Stimulated activated CD8-positive, alpha-beta memory T cell treated with anti-CD3 and anti-CD28 coated beads, Interleukin-2, amount 100 ng/mL, for 48 hours (primary cell): Measurements from ENCODE around the gene KCNE4.

Source experiments
- DNase-seq, 2 donors: peaks; one replicate each; pipeline ENCODE4 v3.0.0-alpha.2; 2020; ENCODE audit warnings: low read depth in 2 of 2

Gene KCNE4, protein sequence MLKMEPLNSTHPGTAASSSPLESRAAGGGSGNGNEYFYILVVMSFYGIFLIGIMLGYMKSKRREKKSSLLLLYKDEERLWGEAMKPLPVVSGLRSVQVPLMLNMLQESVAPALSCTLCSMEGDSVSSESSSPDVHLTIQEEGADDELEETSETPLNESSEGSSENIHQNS

DNA sequence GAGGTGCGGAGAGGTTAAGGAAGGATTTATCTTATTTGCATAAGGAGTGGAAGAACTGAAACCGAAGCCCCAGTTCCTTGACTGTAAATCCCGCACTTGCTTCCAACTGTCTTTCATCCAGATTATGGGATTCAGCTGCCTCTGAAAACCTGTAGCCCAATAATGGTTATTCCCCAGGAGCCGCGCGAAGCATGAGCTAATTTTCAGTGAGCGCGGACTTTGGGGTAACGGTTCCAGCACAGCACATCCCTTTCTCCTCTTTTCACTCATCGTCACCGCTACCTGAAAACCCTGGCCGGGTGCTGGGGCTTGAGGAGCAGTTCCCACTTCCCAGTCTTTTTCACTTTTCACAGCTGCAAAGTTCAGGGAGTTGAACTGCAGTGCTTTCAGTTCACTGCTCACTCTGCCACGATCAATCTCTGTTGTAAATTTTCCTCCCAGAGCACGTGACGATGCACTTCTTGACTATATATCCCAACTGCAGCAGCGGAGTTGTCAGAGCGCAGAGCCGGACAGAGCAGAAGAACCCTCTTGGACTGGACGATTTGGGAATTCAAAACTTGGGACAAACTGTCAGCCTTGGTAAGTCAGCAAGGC lies at the start of gene KCNE4:
KCNE4 (plus strand) TSS at position 498 of the 597 bp plus-strand sequence. CDS start 641 bp downstream, outside the sequence.
- DNase-seq: no peak

- no peak for DNase-seq
Measured at GRCh38 chr2:223003191-223003590, 48.8 kb upstream of the KCNE4 start.

GRCh38 chr2:223005496-223005895 lies 46.5 kb upstream of the KCNE4 start:
- no peak for DNase-seq

- no peak for DNase-seq
Measured at GRCh38 chr2:223007531-223007930, 44.5 kb upstream of the KCNE4 start.

- DNase-seq: no peak
Measured at GRCh38 chr2:223008162-223008561, 43.8 kb upstream of the KCNE4 start.

DNA sequence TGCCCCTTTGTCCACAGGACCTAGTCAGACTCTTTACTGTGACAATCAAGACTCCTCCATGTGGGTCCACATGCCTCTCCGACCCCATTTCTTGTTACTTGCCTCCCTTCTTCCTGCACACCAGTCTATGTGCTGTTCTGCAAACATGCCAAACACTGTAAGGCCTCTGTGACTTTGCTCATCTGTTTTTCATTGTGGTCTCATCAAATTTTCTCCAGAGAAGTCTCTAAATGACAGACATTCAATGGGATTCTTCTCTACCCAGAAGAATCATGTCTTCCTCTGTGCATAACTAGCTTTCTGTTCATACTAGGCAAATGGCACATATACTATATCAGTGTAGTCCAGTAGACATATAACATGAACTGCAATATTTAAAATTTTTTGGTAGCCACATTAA lies 43.0 kb upstream of the KCNE4 start:
- DNase-seq: no peak

DNA sequence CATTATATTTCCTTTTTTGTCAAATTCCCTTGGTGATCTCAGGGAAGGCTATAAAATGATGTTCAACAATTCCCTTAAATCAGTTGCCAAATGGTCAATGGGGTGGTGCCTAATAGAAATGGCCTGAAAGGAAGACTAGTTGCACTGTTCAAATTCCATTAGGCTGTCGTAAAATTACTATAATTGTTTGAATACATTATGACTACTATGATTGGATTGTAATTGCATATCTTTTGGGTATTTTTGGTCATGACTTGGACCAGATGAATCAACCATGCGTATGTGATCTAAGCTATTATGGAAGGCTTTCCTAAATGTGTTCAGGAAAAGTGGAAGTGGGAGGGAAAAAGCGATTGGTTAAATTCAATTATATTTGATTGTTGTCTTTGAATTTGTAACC lies 41.3 kb upstream of the KCNE4 start:
- no peak for DNase-seq

DNA sequence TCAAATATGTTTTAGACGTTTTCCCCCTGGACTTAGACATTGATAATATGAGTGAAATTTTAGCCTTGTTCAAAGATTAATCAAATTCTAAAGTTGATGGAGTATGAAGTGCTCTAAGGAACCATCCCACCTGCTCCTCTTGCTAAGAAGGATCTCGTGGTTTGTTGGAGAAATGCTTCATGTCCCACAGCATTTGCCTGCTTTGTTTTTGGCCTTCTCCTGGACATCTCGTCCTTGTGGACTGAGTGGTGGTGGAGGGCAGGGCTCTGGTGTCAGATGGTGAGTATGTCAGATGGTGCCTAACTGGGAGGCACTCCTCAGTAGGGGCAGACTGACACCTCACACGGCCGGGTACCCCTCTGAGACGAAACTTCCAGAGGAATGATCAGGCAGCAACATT lies 39.7 kb upstream of the KCNE4 start:
- no peak for DNase-seq

- DNase-seq: no peak
Measured at GRCh38 chr2:223019390-223019930, 32.5 kb upstream of the KCNE4 start.

DNA sequence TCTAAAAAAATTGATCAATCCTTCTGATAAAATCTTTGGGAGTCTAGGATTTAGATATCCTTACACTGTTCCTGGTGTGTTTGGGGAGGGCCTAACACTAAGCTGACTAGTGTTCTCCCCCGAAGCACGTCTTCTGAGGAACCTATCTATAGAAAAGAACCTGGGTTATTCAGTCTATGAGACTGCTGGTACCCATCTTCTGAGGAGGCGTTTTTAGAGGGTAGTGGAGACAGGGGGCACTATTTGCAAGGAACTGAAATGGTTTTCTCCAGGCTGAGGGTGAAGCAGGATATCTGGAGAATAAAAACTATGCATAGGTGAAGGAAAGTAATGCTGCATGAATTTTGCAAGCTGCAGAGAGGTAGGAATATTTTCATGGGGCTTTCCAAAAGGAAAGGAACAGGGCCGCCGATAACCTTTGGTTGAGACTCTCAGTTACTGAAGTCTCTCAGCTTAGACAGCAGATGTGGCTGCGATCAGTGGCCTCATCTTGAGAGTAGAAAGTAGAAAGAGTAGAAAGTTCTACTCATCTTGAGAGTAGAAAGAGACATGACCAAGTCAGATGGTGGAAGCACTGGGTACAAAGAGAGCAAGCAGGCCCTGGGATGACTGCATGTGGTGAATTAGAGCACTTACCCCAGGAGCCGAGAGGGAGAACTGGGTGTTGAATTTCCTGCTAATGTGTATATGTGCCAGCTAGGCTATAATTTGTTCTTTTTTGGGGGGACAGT lies 31.8 kb upstream of the KCNE4 start:
- DNase-seq: no peak

DNA sequence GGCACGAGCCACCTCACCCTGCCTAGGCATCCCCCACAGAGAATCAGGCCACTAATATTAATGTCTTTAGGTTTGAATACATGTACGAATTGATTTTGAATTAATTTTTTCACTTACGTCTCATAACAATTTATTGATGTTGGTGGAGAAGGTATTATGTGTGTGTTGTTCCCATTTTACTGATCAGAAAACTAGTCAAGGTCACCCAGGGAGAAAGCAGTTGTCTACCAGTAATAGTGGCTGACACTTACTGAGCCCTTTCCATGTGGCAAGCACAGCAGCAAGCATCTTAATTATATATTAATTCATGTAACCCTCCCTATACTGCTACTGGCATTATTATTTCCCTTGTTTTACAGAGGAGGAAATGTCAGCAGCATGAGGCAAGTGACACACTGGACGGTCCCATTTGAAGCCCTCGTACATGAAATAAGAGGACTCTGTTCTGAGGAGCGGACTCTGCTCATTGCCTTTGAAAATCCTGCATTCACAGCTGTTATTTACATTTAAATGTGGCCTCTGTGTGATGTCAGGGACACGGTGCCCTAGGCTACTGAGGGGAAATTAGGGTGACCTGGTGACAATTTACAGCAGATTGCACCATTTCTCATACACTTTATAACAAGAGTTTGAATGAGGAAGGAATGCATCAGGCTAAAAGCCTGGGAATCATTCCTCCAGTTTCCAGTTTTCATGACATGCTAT lies 30.9 kb upstream of the KCNE4 start:
- no peak for DNase-seq

DNA sequence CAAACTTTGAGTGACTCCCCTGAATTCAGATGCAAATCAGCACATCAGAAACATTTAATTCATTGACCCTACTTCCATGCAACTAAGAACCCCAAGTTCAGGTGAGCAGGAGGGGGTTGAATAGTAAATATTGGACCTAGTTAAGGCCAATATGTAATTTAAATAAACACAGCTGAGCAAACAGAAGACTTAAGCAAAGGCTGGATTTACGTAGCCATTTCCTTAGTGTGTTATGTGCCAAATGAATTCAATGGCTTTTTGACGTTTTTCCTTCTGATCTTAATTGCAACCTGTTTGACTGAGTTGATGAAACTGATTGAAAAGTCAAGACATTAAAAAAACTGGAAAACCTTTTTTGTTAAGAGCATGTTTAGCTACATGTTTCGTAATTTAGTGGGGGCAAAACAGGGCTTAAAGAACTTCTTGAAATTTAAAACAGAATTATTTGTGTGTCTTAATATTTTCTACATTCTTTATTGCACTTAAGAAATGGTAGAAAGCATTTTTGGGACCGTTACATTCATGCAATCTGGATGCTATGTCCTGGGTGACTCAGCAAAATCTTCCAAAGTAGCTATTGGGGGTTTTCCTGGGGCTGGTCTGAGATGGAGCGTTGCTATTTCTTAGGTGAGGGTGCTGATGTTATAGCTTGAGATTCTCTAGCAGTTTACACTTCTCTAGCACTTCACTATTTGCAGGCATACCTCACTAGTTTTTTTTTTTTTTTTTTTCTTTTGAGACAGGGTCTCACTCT lies 25.5 kb upstream of the KCNE4 start:
- no peak for DNase-seq

GRCh38 chr2:223027442-223027841 lies 24.5 kb upstream of the KCNE4 start:
- DNase-seq: no peak

DNA sequence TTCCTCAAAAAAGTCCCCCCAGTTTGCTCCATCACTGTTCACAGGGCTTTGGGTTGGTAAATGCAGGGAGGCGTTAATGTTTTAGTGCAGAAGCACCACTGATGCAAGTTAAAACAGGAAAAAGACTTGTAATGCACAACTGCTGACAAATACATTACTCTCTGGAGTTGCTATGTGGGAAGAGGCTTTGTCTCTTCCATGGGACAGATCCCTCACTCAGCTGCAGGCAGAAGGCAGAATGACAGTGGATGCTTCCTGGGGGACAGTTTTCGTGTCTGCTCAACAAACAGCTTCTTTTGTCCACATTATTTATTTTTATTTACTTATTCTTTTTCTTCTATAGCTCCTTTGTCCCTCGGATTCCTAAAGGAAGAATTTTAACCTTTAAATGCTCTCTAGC lies 22.7 kb upstream of the KCNE4 start:
- no peak for DNase-seq

- no peak for DNase-seq
Measured at GRCh38 chr2:223032187-223033142, 19.5 kb upstream of the KCNE4 start.

- DNase-seq: no peak
Measured at GRCh38 chr2:223034221-223034975, 17.6 kb upstream of the KCNE4 start.

DNA sequence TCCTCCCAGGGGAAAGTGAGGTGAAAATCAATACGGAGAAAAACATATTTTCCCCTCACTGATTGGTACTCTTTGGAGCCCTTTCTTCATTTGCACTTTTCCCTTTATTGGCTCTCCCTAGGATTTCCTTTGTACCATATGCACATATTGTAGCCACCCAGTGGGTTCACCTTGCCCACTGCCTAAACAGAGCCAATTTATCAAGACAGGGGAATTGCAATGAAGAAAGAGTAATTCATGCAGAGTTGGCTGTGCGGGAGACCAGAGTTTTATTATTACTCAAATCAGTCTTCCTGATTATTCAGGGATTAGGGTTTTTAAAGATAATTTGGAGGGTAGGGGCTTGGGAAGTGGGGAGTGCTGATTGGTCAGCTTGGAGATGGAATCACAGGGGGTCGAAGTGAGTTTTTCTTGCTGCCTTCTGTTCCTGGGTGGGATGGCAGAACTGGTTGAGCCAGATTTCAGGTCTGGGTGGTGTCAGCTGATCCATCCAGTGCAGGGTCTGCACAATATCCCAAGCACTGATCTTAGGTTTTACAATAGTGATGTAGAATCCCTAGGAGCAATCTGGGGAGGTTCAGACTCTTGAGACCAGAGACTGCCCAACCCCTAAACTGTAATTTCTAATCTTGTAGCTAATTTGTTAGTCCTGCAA lies 15.1 kb upstream of the KCNE4 start:
- no peak for DNase-seq

GRCh38 chr2:223037445-223037800 lies 14.6 kb upstream of the KCNE4 start:
- DNase-seq: no peak

GRCh38 chr2:223039618-223040017 lies 12.4 kb upstream of the KCNE4 start:
- no peak for DNase-seq
